AG04450 (cell line): ENCODE results near the gene POMC. TPM values are rescaled to one million over a fixed set of nuclear protein-coding genes. Genes with fewer than 3 reads are reported as not detected.

Experiments used
- CTCF ChIA-PET: fragments of 300-600, 350-600 bp; formaldehyde crosslinking; extraction: SDS; loops from one replicate; lab custom pipeline; 2022; ENCODE audit warnings: antibody characterized with exemption, inconsistent platforms; lab: Charles Lee
- POLR2A ChIA-PET: fragments of 350-600 bp; formaldehyde crosslinking; extraction: SDS; loops from one replicate; lab custom pipeline; 2021; ENCODE audit warnings: antibody characterized with exemption, inconsistent platforms; lab: Yijun Ruan, JAX
- DNase-seq: peaks from one replicate; pipeline ENCODE4 v3.0.0-alpha.2; 2011; ENCODE audit warnings: low read depth, low spot score
- H3K27ac ChIP-seq: one replicate; pipeline ENCODE4 v1.5.1; 2012; ENCODE audit warnings: low read depth, low read length, control low read depth
- H3K27me3 ChIP-seq: one replicate; pipeline ENCODE4 v1.6.0; 2012; ENCODE audit warnings: low read length; ENCODE audit not compliant: control insufficient read depth, insufficient read depth
- H3K4me3 ChIP-seq: 2 replicates; pipeline ENCODE4 v1.5.1; 2011; ENCODE audit warnings: mild to moderate bottlenecking, low read depth, low read length, control low read depth
- H3K9me3 ChIP-seq: 2 replicates; pipeline ENCODE4 v1.5.1; 2012; ENCODE audit warnings: low read length; ENCODE audit not compliant: control insufficient read depth, insufficient read depth
- CTCF ChIP-seq: IDR thresholded peaks from 2 replicates; pipeline ENCODE4 v1.5.1; 2011; ENCODE audit warnings: low read depth, low read length, control low read depth, inconsistent platforms
- polyA plus RNA-seq: library from polyadenylated mRNA; depleted of rRNA; stranded (reverse); fragments of >200 nt; gene quantifications from 2 replicates; pipeline ENCODE4 v1.2.3, GENCODE V29; 2011

POMC gene
- polyA plus RNA-seq, 1 experiment: not detected

- DNase-seq: no peak
- Histone ChIP-seq H3K4me3 (no peak overlapping the region), H3K27me3 (peaks cover 55% of the 10 kb centered on the region), H3K27ac (no peak overlapping the region), H3K9me3 (peaks cover 2% of the 10 kb centered on the region; the same call in 1 of the 2 replicates)
- ChIA-PET POLR2A (interaction anchor here (0.7 kb wide), 1 partner anchor 50 kb away, joined by 6 read pairs; no protein-coding TSS in a partner anchor), CTCF (interaction anchor here (1.4 kb wide), 1 partner anchor 22 kb away, joined by 4 read pairs; no protein-coding TSS in a partner anchor)
- no peak for TF ChIP-seq CTCF
Observed at GRCh38 chr2:25173719-25174118, 5.3 kb upstream of the POMC start.

- H3K4me3 ChIP-seq: no peak overlapping the region
- H3K9me3 ChIP-seq: peaks cover 4% of the 10 kb centered on the region; the same call in 1 of the 2 replicates
- POLR2A ChIA-PET: no interaction called here
- no peak for TF ChIP-seq CTCF
- no peak for DNase-seq
- CTCF ChIA-PET: interaction anchor here (0.7 kb wide), 1 partner anchor 347 kb away, joined by 3 read pairs; no protein-coding TSS in a partner anchor
- H3K27me3 ChIP-seq: peaks cover 71% of the 10 kb centered on the region
- no peak overlapping the region for H3K27ac ChIP-seq
Observed at GRCh38 chr2:25170888-25171287, 2.5 kb upstream of the POMC start.

DNA sequence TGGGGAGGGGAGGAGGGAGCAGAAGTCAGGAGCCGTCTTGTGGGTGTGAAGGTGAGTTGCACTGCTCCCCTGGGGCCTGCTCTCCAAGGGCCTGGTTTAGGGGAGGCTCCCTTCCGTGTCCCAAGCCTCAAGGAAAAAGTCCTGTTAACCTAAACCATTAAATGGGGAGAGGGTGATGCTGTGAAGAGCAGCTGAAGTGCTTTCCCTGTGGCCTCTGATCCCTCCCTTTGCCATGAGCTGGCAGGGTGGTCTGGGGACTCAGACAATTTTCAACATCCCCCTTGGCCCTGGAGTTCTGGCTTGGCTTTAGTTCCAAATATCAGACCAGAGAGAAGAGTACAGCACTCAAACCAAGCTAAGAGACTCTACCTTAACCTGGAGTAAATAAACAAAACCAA is 692 bp upstream of the POMC start:
- peaks cover 77% of the 10 kb centered on the region for H3K27me3 ChIP-seq
- H3K27ac ChIP-seq: no peak overlapping the region
- H3K9me3 ChIP-seq: peaks cover 4% of the 10 kb centered on the region; the same call in 1 of the 2 replicates
- TF ChIP-seq CTCF: no peak
- POLR2A ChIA-PET: no interaction called here
- DNase-seq: no peak
- no peak overlapping the region for H3K4me3 ChIP-seq
- CTCF ChIA-PET: interaction anchor here (0.5 to 0.7 kb wide), 2 partner anchors 40 to 194 kb away, joined by 3 read pairs; no protein-coding TSS in a partner anchor

DNA sequence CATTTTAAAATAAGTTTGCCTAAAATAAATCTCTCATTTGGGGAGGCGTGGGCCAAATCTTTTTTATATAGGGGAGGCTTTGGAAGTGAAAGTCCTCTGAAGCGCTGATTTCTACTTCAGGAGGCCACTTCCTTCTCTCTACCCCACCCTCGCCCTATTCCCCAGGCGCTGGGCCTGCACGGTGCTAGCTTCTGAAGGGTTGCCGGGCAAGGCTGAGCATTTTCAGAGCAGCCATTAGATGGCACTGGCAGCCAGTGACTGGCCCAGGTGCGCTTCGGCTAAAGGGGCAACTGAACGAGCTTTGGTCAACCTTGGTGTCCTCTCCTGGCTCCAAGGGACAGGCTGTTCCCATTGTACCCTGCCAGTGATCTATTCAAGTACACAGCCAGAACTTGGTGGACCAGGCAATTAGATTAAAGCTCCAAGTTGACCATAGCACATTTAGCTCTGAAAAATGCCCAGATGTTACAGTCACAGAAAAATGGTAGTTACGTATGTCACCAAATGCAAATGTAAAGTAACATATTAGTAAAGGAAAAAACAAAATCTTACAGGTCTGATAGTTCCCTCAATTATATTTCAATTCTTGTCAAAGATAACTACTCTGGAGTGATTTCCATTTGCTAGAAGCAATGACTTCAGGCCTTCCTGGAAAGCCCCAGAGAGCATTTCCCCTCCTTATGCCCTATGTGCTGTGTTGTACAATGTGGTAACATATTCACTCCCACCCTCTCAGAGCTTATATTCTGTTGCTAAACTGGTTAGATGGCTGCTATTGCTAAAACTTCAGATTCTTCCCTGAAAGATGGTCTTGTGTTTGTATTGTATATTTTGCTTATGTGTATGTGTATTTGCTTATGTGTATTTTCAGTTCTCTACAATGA is 2.1 kb downstream of the POMC start:
- Histone ChIP-seq H3K27ac (no peak overlapping the region), H3K4me3 (no peak overlapping the region), H3K9me3 (peaks cover 8% of the 10 kb centered on the region; the same call in 1 of the 2 replicates), H3K27me3 (peaks cover 75% of the 10 kb centered on the region)
- DNase-seq: no peak
- TF ChIP-seq CTCF: no peak
- CTCF ChIA-PET: interaction anchor here (0.6 to 3.5 kb wide), 4 partner anchors 30 to 191 kb away, joined by 3 to 15 read pairs (median 6); no protein-coding TSS in a partner anchor
- POLR2A ChIA-PET: interaction anchor here (0.7 kb wide), 1 partner anchor 108 kb away, joined by 3 read pairs; no protein-coding TSS in a partner anchor
